ENCODE measurements around the gene TBC1D10B. TPM values are rescaled to one million over a fixed set of nuclear protein-coding genes. Genes with fewer than 3 reads are reported as not detected.

The TBC1D10B gene
- total RNA-seq, 1 experiment from 2014 or later = 49.2 TPM

DNA sequence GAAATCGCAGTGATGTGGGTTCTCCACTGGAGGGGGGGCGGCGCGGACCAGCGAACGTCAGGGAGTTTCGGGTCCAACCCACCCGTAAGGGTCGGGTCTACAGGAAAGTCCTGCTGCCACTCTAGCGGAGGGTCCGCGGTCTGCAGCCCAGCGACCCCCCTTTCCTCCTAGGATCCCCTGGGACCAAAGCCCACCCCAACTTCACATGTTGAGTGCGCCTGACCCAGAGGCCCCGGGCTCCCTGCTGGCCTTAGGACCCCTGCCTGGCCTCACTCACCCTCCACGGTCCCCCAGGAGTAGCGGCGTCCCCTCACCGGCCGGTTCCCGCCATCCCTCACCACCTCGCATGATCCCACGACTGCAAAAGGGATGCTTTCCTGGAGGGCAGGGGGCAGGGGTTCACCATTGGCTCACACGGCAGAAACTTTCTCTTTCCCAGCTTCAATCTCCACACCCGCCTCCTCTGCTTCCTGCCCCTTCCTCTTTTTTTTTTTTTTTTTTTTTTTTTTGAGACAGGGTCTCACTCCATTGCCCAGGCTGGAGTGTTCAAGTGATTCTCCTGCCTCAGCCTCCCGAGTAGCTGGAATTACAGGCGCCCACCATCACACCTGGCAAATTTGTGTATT, 9.0 kb upstream of the TBC1D10B start:
- POLR2A ChIA-PET = no interaction called here
- CTCF ChIA-PET = interaction anchor here (1.5 kb wide), 1 partner anchor 30 kb away, joined by 3 read pairs; no protein-coding TSS in a partner anchor

More for the DNA sequence above, 9.0 kb upstream of the TBC1D10B start:
- intact Hi-C loops (cut with micrococcal nuclease) = loop anchor here (2.0 kb wide), 1 partner anchor 16 kb away; the partner anchor contains the start of gene ZNF48
- Histone ChIP-seq H3K4me3 (replicated peaks in 1 of 2; ENCODE audit: low read depth in 1 of 2, low read length in 2 of 2) (peak overlapping the region; percentile 64 to 95), H2AFZ (ENCODE audit: low read depth, low read length, poor library complexity, severe bottlenecking) (no peak overlapping the region), H3K9me2 (ENCODE audit: insufficient read depth) (no peaks in the 10 kb centered on the region), H3K9ac (ENCODE audit: low read length) (peak overlapping the region; percentile 97), H4K20me1 (ENCODE audit: insufficient read depth) (no peaks in the 10 kb centered on the region), H3K36me3 (ENCODE audit: control insufficient read depth in 1 of 2, insufficient read depth in 2 of 2, low read length in 2 of 2) (no peaks in the 10 kb centered on the region), H3K4me1 (ENCODE audit: control insufficient read depth in 1 of 2, insufficient read depth in 2 of 2, low read length in 2 of 2) (peaks cover 14 to 33% of the 10 kb centered on the region in 2 experiments), H3K4me2 (ENCODE audit: low read length) (peak overlapping the region; percentile 100), H3K27me3 (ENCODE audit: insufficient read depth, low read length) (no peaks in the 10 kb centered on the region), H3K79me2 (ENCODE audit: insufficient read depth, low read length) (no peaks in the 10 kb centered on the region), H3K27ac (ENCODE audit: low read depth, low read length) (peak overlapping the region; percentile 97), H3K9me3 (ENCODE audit: control insufficient read depth in 1 of 2, insufficient read depth in 1 of 2, low read depth in 1 of 2, low read length in 2 of 2) (no peaks in the 10 kb centered on the region)
- RAD21 ChIA-PET (ENCODE audit: low non-redundant PET in 1 of 2, low total read pairs in 2 of 2, uncharacterized antibody in 2 of 2, unreplicated experiment in 2 of 2) = no interaction called here
- DNase-seq (ENCODE audit: low read depth, low spot score) (no peak), ATAC-seq (no peak; the same call in 1 of the 2 replicates)
- TF ChIP-seq, protein P1, sequence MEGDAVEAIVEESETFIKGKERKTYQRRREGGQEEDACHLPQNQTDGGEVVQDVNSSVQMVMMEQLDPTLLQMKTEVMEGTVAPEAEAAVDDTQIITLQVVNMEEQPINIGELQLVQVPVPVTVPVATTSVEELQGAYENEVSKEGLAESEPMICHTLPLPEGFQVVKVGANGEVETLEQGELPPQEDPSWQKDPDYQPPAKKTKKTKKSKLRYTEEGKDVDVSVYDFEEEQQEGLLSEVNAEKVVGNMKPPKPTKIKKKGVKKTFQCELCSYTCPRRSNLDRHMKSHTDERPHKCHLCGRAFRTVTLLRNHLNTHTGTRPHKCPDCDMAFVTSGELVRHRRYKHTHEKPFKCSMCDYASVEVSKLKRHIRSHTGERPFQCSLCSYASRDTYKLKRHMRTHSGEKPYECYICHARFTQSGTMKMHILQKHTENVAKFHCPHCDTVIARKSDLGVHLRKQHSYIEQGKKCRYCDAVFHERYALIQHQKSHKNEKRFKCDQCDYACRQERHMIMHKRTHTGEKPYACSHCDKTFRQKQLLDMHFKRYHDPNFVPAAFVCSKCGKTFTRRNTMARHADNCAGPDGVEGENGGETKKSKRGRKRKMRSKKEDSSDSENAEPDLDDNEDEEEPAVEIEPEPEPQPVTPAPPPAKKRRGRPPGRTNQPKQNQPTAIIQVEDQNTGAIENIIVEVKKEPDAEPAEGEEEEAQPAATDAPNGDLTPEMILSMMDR (IDR thresholded peaks at IDR 0.05 in 2 of 3, conservative IDR thresholded peaks at IDR 0.05 in 1 of 3; ENCODE audit: borderline replicate concordance in 1 of 3, insufficient read depth in 1 of 3, low read depth in 2 of 3, low read length in 2 of 3) = no peak; a peak in 1 of 6 replicates
- TF ChIP-seq SP1 (IDR thresholded peaks at IDR 0.05; ENCODE audit: low read depth) = no peak
- TF ChIP-seq TCF7L2 (IDR thresholded peaks at IDR 0.05; ENCODE audit: borderline replicate concordance, extremely low read depth, insufficient read depth, insufficient read length) = no peak
- no peak for TF ChIP-seq EZH2 (IDR thresholded peaks at IDR 0.05)
- no peak for TF ChIP-seq SIN3A (IDR thresholded peaks at IDR 0.05; ENCODE audit: low read depth)
- TF ChIP-seq, protein P2, sequence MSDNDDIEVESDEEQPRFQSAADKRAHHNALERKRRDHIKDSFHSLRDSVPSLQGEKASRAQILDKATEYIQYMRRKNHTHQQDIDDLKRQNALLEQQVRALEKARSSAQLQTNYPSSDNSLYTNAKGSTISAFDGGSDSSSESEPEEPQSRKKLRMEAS (IDR thresholded peaks at IDR 0.05) = no peak
- no peak for TF ChIP-seq YY1 (IDR thresholded peaks at IDR 0.05; ENCODE audit: extremely low read depth, insufficient replicate concordance, low read depth, low read length)
- TF ChIP-seq CEBPB (IDR thresholded peaks at IDR 0.05; ENCODE audit: low read depth) = no peak
- TF ChIP-seq CBX3 (IDR thresholded peaks at IDR 0.05; ENCODE audit: low read depth) = no peak
- no peak for TF ChIP-seq POLR2A (IDR thresholded peaks at IDR 0.05; ENCODE audit: borderline replicate concordance, extremely low read depth, insufficient read depth, insufficient read length)
- no peak for TF ChIP-seq EGR1 (IDR thresholded peaks at IDR 0.05; ENCODE audit: low read depth)
- BruUV-seq (replicated peaks) = no TSS peak
